ENCODE measurements around the gene TRPM4. TPM values are rescaled to one million over a fixed set of nuclear protein-coding genes. Genes with fewer than 3 reads are reported as not detected.

Gene TRPM4
- total and polyA plus RNA-seq, 2 experiments from 2014 or later = 7.0 to 20.5 TPM

- no peaks in the 10 kb centered on the region for H3K9me3 ChIP-seq (ENCODE audit: low read depth)
- no peak overlapping the region for H3K27ac ChIP-seq
- no peaks in the 10 kb centered on the region for H3K27me3 ChIP-seq
- no peaks in the 10 kb centered on the region for H4K20me1 ChIP-seq (ENCODE audit: insufficient read depth, poor library complexity, severe bottlenecking)
- TF ChIP-seq CTCF (IDR thresholded peaks at IDR 0.05; ENCODE audit: poor library complexity) (no peak), EZH2 (IDR thresholded peaks at IDR 0.05; ENCODE audit: borderline replicate concordance) (no peak), EZH2phosphoT487 (IDR thresholded peaks at IDR 0.05; ENCODE audit: low read depth, severe bottlenecking, unreplicated experiment) (no peak)
- peaks cover 16% of the 10 kb centered on the region for H3K4me1 ChIP-seq (ENCODE audit: insufficient read depth)
- H3K4me3 ChIP-seq = no peak overlapping the region
- no peaks in the 10 kb centered on the region for H3K36me3 ChIP-seq (replicated peaks; ENCODE audit: insufficient read depth, low read depth)
- H3K9me2 ChIP-seq (replicated peaks; ENCODE audit: insufficient read depth) = no peaks in the 10 kb centered on the region
- WGBS (ENCODE audit: low lambda C conversion rate, missing lambda C conversion rate) = 74% methylated on average over 4 of the region's 10 CpGs
- peak overlapping the region; percentile 88 for H3K4me2 ChIP-seq
- DNase-seq (ENCODE audit: low spot score) = no peak
- H2AFZ ChIP-seq = no peak overlapping the region
- no peaks in the 10 kb centered on the region for H3K79me2 ChIP-seq
Observed at GRCh38 chr19:49152119-49152550, 5.5 kb upstream of the TRPM4 start.

- Histone ChIP-seq H3K9me2 (replicated peaks; ENCODE audit: insufficient read depth) (no peaks in the 10 kb centered on the region), H3K27ac (no peak overlapping the region), H4K20me1 (ENCODE audit: insufficient read depth, poor library complexity, severe bottlenecking) (no peaks in the 10 kb centered on the region), H3K27me3 (no peaks in the 10 kb centered on the region), H3K79me2 (peaks cover 2% of the 10 kb centered on the region), H3K36me3 (replicated peaks; ENCODE audit: insufficient read depth, low read depth) (no peaks in the 10 kb centered on the region), H3K9me3 (ENCODE audit: low read depth) (no peaks in the 10 kb centered on the region), H2AFZ (no peak overlapping the region), H3K4me1 (ENCODE audit: insufficient read depth) (peaks cover 18% of the 10 kb centered on the region), H3K4me3 (no peak overlapping the region), H3K4me2 (no peak overlapping the region)
- DNase-seq (ENCODE audit: low spot score) = no peak
- TF ChIP-seq CTCF (IDR thresholded peaks at IDR 0.05; ENCODE audit: poor library complexity) (no peak), EZH2phosphoT487 (IDR thresholded peaks at IDR 0.05; ENCODE audit: low read depth, severe bottlenecking, unreplicated experiment) (no peak), EZH2 (IDR thresholded peaks at IDR 0.05; ENCODE audit: borderline replicate concordance) (no peak)
- 99% methylated on average over 9 of the region's 10 CpGs for WGBS (ENCODE audit: low lambda C conversion rate, missing lambda C conversion rate)
Observed at GRCh38 chr19:49153167-49153809, 4.3 kb upstream of the TRPM4 start.

GRCh38 chr19:49154279-49154678, 3.3 kb upstream of the TRPM4 start:
- no peaks in the 10 kb centered on the region for H3K9me3 ChIP-seq (ENCODE audit: low read depth)
- H3K9me2 ChIP-seq (replicated peaks; ENCODE audit: insufficient read depth) = no peaks in the 10 kb centered on the region
- no peaks in the 10 kb centered on the region for H4K20me1 ChIP-seq (ENCODE audit: insufficient read depth, poor library complexity, severe bottlenecking)
- TF ChIP-seq EZH2phosphoT487 (IDR thresholded peaks at IDR 0.05; ENCODE audit: low read depth, severe bottlenecking, unreplicated experiment) (no peak), EZH2 (IDR thresholded peaks at IDR 0.05; ENCODE audit: borderline replicate concordance) (no peak), CTCF (IDR thresholded peaks at IDR 0.05; ENCODE audit: poor library complexity) (no peak)
- no peak for DNase-seq (ENCODE audit: low spot score)
- no peaks in the 10 kb centered on the region for H3K27me3 ChIP-seq
- H3K36me3 ChIP-seq (replicated peaks; ENCODE audit: insufficient read depth, low read depth) = no peaks in the 10 kb centered on the region
- H3K4me1 ChIP-seq (ENCODE audit: insufficient read depth) = peaks cover 15% of the 10 kb centered on the region
- peaks cover 6% of the 10 kb centered on the region for H3K79me2 ChIP-seq
- H3K27ac ChIP-seq = no peak overlapping the region
- no peak overlapping the region for H3K4me2 ChIP-seq
- 98% methylated on average over 6 of the region's 6 CpGs for WGBS (ENCODE audit: low lambda C conversion rate, missing lambda C conversion rate)
- no peak overlapping the region for H2AFZ ChIP-seq
- no peak overlapping the region for H3K4me3 ChIP-seq

Measured in hepatocyte (in vitro differentiated cells).